Activated CD4-positive, alpha-beta T cell treated with anti-CD3 and anti-CD28 coated beads, Interleukin-2, amount 10 ng/mL, durations not matched to agents 7 days and 5 days (primary cell): ENCODE data around the gene SPRR2G. TPM values are rescaled to one million over a fixed set of nuclear protein-coding genes. Genes with fewer than 3 reads are reported as not detected.

Experiments
- total RNA-seq, 2 experiments: library from RNA; stranded (reverse); gene quantifications; one replicate each; pipeline ENCODE4 v1.2.3, GENCODE V29; 2021

SPRR2G gene
- total RNA-seq, 2 experiments from 2014 or later, result not detected

Other genes with a start within 250 kb of the SPRR2G start
- gene IVL, start 242.3 kb downstream of the SPRR2G start, total RNA-seq, result not detected
- gene SPRR5, start 203.7 kb downstream of the SPRR2G start, total RNA-seq, result not detected
- gene SPRR4, start 180.2 kb downstream of the SPRR2G start, total RNA-seq, result not detected
- not detected for gene SPRR1A, start 166.8 kb downstream of the SPRR2G start, total RNA-seq
- not detected for gene SPRR3, start 149.1 kb downstream of the SPRR2G start, total RNA-seq
- gene SPRR1B, start 119.7 kb downstream of the SPRR2G start, total RNA-seq, result not detected
- not detected for gene SPRR2D, start 109.8 kb downstream of the SPRR2G start, total RNA-seq
- gene SPRR2A, start 93.4 kb downstream of the SPRR2G start, total RNA-seq, result not detected
- not detected for gene SPRR2B, start 79.3 kb downstream of the SPRR2G start, total RNA-seq
- not detected for gene SPRR2E, start 56.4 kb downstream of the SPRR2G start, total RNA-seq
- gene SPRR2F, start 37.4 kb downstream of the SPRR2G start, total RNA-seq, result not detected
- gene LELP1, start 52.5 kb upstream of the SPRR2G start, total RNA-seq, result not detected
- not detected for gene PRR9, start 66.7 kb upstream of the SPRR2G start, total RNA-seq
- gene LORICRIN, start 108.8 kb upstream of the SPRR2G start, total RNA-seq, result not detected
- gene PGLYRP3, start 162.1 kb upstream of the SPRR2G start, total RNA-seq, result not detected
- gene PGLYRP4, start 198.0 kb upstream of the SPRR2G start, total RNA-seq, result not detected
- under 1 TPM in 1 of 2 experiments, not detected in 1; 0.77 TPM for gene S100A9, start 207.0 kb upstream of the SPRR2G start, total RNA-seq
- not detected for gene S100A12, start 224.7 kb upstream of the SPRR2G start, total RNA-seq
- gene S100A8, start 240.2 kb upstream of the SPRR2G start, total RNA-seq, result not detected